GM18499 (cell line): Measurements from ENCODE around the gene HOXA3.

Source experiments
- ATAC-seq: cut with Tn5 transposase; IDR thresholded peaks from one replicate; pipeline ENCODE4 v1.9.1; 2021; ENCODE audit warnings: moderate number of reproducible peaks; ENCODE audit not compliant: insufficient read depth, unreplicated experiment

HOXA3 gene

DNA sequence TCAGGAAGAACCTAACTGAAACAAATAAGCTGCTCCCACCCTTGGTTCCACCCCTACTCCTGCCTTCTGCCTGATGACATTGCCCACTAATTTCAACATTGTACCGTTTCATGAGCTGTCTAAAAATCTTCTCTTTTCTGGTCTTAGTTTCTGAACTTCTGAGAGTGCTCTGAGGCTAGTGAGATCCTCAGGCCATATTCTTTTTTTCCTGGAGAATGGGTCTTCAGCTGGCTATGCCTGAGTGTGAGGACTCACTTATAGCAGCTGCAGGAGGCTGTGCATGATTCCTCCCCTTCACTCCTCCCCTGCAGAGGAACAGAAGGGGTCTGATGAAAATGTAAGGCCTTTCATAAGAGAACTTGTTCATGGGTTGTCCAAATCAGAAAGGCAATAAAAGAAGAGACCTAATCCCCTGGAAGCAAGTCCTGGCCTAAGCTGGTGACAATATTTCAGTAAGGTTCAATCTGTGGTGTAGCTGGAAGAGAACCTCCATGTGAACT, 32.9 kb downstream of the HOXA3 start:
- no peak for ATAC-seq

DNA sequence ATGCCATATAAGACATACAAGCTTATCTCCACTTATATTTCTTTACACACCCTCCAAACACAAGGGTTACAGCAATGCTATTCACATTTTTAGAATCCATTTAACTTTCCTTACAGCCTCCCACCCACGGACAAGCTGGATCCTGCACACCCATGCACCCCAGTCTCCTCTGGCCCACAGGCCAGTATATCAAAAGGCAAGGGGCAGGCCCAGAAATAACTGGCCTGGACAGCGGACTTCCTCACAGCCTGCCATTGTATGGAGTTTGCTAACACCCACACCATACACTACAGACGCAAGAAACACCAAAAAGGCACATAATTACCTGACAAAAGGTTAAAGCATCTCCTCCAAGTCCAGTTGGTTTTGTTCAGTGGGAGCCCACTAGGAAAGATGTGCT, 33.8 kb downstream of the HOXA3 start:
- no peak for ATAC-seq

DNA sequence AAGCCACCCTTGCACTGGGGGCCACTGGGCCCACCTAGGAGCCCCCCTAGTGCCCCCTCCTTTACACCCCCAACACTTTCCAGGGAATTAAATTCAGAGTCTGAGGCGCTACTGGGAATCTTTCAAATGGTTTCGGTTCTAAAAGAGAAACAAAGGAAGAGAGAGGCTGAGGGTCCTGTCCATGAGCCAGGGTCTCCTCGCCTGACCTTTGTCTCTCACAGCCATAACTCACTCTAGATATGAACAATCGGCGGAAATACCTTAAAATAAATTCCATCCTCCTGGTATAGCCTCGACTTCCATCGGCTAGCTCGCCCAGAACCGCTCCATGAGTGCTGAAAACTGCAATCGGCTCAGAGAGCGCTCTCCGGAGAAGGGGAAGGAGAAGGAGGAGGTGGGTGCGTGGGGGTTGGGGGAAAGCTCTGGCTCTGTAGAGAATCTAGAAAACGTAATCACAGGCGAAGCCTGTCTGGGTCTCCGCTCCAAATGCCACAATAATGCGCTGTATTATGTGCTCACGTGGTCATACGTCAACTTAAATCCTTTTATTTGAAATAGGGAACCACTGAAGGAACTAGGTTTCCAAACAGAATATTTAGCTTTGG, 34.4 kb downstream of the HOXA3 start:
- ATAC-seq, result no peak

DNA sequence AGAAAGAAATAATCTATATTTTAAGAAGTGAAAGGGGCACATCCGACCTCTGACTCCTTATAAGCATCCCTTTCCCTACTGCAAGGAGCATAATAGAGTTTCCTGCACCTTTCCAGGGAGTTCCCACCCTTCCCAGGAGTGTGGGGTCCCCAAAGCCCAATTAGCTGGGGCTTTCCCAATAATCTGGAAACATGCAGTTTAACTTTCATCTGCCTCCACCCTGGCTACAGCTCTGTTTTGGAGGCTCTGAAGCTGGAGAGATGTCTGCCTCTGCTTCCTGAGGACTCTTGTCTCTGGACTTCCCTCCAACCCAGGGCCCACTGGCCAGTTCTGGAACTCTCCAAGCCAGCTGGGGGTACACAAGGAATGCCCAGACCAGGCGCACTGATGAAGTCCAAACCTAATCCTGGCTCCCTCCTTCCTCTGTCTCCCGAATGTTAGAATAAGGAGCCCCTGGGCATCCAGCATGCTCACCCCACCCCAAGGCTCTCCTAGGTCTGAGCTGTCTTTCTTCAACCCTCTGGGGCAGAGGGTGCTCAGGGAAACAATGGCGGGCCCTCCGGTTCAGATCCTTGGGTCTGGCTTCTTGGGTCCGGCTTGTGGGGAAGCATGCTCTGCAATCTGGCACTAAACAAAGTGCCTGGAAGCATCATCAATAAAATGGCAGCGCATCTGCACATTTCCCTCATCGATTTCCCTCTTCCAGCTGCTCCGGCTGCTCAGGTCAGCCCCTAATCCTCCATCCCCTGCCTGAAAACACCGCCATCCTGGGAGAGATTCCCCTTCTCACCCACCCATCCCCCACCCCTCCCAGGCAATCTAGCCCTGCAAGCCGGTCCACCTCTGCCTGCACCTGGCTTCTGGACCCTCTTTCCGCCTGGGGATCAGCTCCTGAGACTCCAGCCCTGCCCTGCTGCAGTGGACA, 35.2 kb downstream of the HOXA3 start:
- ATAC-seq, result no peak

DNA sequence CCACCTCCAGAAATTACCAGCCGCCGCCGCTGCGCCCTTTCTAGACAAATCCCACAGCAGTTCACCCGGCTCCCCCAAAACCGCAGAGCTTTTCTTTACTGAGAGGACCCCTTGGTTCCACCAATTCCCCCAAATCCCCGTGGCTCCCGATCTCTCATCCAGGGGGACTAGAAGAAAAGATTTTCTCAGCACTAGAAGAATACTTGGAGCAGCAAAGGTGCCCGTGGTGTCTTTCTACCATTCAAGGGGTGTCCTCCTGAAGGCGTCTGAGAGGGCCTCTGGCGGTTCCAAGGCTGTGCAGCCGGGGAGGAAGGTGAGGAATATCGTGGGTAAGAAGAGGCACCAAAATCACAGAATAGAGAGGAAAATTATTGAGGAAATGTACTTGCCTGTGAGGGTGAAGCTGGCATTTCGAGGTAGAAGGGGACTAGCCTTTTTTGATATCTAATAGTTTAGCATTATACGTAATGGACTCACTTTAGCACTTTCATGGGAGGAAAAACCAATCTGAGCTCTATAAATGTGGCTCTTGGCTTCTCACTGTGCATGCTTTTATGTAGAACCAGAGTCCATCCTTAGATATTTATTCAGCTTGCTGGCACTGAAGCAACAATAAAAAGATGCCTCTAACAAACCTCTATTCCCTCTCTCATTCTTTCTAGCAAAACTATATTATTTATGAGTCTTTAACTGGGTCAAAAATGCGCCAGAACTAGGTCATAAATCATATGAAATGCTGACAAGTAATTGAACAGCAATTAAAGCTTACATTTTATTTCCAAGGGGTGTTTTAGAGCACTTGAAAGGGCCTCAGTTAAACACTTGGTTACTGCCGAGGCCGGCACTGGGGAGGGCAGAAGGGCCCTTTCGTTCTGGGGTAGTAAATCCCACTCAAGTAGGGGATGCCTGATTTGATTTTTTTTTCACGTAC, 36.1 kb downstream of the HOXA3 start:
- no peak for ATAC-seq

DNA sequence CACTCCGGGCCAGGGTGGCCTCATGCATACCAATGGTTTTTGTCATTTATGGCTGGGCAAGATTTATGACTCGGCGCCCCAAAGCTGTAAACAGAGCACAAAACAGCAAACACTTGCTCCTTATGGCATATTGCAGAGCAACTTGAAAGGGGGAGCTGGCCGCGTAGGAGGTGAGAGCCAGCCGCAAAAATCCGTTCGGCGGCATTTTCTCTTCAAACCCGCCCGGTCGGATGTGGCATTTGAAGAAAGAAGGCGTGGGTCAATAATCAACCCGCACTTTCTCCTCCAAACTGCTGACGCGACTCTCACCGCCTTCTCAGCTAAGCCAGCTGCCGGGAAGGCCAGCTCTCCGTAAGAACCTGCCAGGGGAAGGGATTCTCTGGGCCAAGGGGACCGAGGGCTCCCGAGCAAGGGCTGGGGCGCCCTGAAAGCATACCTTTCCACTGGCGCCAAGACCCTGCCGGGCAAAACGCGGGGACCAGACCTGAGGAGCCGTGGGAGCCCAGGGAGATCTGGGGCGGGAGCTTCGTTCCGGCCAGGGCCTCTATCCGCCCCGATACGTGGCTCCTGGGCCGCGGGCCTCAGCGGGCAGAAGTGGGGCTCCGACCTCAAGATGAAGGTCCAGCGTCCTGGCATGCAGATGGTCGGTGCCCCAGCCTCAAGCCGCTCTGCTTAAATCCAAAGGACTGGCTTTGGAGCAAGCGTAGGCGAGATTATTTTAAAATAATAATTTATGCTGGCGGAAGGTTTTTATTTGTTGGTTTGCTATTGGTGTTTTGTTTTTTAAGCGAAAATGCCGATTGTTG, 37.0 kb downstream of the HOXA3 start:
- no peak for ATAC-seq

DNA sequence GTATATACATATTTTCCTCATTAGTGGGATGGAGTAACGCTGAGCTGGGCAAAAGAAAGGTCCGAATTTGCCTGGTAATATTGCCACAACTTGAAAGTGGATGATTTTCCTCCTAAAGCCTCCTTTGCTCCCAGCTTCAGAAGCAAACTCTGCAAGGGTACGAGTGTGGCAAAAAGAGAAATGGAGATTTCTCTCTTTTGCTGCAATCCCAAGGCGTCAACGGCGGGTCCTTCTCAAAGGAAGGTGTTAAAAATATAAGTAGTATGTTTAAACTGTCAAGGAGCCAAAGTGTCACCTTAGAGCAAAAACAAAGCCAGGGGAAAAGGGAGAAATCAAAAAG, 37.5 kb downstream of the HOXA3 start:
- no peak for ATAC-seq

DNA sequence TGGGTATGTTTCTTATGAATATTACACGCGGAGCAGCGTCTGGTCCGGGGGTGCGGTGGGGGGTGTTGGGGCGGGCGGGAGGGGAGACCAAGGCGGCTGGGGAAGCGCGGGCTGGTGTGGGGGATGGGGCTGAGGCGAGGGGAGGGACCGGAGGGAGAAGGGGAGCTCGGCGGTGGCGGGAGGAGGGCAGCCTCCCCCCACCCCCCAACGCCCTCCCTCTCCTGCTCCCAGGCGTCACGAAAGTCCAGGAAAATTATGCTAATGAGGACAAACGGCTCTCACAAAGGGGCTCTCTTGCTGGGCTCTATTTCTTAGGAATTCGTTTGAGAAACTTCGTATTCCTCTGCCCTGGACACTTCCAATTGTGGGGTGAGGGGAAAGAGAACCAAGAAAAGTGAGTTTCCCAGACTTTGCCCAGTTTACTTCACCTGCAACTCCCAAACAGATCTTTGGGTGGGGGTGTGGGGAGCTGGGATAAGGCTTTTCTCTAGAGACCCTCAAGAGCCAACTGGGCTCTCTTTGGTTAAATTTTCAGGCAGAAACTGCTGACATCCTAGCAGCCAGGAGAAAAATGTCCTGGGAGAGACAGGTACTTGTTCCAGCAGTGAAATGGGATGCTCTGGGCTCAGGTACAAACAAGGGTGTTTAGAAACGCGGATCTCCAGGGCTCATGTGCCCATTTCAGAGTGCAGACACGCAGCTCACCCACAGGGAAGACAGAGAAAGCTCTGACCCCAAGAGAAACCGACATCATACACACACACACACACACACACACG, 38.2 kb downstream of the HOXA3 start:
- no peak for ATAC-seq

DNA sequence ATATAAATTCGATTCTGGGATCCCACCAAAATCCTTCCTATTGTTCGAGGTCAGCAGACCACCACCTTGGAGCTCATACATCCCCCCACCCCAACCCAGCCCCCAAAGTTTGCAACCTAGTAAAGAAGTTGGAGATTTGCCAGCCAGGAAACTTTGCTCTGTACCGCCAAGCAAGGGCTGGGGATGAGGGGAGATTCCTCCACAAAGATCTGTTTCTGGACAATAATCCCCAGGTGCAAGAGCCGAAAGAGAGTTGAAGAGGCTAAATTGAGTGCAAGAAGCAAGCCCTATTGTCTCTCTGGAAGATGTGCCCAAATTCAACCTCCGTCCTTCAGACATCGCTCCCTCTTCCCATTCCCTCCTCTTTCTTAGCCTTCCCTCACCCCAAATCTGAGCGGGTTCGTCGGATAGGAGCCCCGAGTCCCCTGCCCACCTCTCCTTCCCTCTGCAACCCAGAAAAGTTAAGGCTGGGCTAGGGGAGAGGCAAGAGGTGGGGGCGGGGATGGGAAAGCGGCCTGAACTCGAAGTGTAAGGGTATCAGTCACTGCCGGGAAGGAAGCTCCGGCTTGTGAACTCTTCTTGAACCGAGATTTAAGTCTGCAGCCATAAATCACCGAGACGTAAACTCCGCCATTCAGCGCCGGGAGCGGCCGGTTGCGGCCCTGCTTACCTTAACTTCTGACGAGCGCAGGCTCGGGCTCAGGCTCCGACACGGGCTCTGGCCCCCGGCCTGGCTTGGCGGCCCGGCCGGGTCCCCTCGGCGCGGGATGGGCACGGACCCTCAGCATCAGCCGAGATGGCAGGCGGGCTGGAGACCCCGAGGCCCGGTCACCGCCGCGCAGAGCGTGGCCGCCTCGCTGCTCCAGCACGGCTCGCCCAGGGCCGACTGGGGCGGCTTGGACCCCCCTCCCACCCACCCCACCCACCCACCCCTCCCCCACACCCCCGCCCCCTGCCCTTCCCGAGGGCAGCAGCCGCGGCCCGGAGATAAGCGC, 39.1 kb downstream of the HOXA3 start:
- no peak for ATAC-seq

DNA sequence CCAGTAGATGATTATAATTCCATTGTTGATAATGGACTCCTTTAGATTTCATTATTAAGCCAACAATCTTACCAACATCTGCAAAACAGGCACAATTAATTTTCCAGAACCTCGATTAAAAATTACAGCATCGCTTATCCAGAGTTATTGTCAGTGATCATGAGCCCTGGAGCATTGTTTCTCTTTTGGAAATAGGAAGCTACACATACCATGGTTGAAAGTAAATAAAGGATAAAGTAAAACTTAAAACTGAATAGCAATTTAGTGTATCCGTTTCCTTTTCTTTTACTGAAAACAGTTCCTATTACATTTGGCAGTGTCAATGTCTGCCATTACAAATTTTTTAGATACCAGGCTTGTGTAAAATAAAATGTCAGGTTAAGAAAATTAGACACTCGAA, 40.0 kb downstream of the HOXA3 start:
- ATAC-seq, result no peak

DNA sequence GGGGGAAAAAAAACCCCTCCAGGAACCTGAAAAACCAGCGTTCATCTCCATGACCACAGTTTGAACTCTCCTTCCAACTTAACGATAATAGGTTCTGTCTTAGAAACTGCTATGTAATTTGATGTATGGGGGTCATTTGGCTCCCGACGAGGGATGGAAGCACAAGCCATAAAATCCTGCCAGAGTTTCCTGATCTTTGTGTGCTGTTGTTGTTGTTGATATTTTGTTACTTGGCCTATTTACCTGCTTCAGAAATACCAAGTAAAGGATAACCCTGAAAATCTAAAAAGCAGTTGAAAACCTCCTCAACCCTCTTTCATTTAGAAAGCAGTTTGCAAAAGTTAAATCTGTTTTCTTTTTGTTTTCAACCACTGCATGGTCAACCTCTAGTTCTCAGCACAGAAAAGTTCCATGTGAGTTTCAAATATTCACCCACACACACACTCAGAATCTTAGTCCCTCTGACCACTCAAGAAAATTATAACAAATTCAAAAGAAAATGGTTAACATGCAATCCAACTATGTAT, 40.6 kb downstream of the HOXA3 start:
- ATAC-seq, result no peak

DNA sequence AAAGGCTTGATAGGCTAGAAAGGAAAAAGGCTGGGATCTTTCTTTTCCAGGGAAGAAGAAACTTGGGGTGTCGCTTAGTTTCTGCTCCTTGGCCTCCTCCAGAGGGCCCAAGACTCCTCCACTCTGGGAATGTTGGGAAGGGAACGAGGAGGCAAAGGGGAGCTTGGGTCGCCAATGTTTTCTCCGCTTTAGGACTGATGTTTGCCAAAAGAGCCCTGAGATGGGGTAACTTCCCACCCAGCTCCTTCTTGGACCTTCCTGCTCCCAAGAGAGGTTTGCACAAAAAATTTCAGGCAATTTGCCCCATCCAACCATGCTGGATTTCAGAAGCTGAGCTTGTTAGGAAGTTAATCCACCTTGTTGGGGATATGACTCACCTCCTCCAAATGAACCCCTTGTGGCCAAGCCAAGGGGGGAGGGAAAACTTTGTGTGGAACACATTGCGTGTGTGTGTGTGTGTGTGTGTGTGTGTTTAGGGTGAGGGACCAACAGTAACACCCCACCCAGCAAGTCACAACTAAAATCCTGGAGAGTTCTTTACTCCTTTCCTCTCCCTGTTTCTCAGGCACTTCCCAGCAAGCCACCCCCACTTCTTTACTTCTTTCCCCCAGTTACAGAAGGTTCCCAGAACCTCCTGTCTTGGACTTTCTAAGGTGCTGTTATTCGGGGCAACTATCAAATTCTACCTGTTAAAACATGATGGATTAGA, 41.2 kb downstream of the HOXA3 start:
- ATAC-seq, result no peak

DNA sequence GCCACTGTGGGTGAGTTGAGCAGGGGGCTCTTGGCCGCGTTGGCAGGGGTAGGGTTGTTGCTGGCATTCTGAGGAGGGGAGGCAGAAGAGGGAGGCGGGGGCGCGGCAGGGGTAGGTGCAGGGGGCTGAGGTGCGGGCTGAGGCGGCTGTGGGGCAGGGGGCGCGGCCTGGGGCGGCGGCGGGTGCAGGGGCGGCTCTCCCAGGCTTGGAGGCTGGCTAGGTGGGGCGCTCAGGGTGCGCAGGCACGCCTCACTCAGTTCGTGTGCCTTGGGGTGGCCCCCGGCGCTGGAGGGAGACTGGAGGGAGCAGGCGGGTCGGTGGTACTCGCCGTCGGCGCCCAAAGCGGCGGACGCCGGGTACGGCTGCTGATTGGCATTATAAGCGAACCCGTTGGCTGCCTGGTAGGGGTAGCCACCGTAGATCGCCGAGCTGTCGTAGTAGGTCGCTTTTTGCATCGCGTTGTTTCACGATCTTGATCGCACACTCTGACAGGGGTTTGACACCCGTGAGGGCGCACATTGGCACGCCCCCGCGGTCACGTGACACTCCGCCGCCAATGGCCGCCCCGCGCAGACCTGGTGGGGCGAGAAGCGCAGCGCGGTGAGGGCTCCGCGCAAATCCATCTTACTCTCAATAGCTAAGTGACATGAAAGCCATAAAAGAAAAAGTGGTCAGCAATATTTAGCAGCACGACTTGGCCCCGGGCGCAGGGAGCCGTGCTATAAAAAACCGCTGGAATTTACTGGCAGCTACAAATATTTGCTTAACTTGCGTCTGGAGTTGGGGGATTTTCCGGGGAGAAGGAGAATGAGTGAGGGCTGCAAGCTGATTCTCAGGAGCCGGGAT, 42.0 kb downstream of the HOXA3 start:
- no peak for ATAC-seq

DNA sequence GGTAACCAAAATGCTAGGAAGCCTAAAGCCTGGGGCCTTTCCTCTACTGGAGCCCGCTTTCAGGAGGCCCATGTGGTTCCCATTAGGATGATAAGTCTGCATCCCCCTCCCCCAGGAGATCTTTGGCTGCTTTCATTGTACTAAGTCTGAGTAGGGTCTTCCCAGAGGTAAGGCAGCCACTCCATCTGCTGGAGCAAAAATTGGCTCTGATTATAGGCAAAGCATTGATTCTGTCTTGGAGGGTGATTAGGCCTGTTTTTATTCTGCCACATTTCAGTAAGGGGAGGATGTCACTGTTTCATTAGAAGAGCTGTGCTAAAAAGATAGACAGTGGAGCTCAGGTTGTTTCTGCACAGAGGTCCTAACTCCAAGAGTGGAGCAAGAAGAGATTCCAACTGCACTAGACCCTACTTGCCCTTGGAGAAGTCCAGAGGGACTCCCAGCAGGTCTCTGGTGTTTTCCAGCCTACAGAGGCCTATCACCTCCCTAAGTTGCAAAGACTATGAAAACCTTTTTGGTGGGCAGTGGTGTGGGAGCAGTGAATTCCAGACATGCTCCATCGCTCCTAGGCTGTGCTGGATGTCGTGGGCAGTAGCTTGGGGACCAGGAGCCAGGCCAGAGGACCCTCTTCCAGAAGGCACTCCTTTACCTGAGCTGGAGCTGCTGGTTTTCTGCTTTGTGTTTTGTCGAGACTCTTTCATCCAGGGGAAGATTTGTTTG, 42.8 kb downstream of the HOXA3 start:
- no peak for ATAC-seq

DNA sequence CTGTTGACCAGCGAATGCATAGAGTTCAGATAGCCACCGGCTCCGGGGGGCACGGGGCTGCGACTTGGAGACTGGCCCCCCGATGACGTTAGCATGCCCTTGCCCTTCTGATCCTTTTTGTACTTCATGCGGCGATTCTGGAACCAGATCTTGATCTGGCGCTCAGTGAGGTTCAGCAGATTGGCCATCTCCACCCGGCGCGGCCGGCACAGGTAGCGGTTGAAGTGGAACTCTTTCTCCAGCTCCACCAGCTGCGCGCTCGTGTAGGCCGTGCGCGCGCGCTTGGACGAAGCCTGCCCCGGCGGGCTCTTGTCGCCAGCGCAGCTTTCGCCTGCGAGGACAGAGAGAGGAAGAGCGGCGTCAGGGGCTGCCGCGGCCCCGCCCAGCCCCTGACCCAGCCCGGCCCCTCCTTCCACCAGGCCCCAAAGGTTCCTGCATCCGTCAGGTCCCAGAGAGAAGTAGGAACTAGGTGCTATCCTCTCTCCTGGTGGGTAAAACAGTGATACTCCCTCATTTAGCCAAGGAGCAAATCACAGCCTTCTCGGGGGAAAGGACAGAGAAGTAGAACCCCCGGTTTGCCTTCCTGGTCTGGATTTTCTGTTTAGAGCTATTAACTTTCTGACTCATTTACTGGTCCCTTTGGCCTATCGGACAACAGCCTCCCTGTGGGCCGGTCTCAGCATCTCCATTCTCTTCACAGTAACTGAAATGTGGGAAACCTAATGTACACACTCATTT, 43.8 kb downstream of the HOXA3 start:
- ATAC-seq, result no peak
